GM13977 (cell line): ENCODE measurements around the gene NUP205.
"Not testable (repeated sequence)": the region's sequence is repeated elsewhere in the genome, so short reads cannot be mapped to it uniquely, and the experiment has no call there.

Source experiments
- DNase-seq: peaks from one replicate; pipeline ENCODE4 v3.0.0; 2012; ENCODE audit warnings: low spot score
- in situ Hi-C: fragments of 300-500 bp; cut with MboI; formaldehyde crosslinking; loops from one replicate; pipeline ENCODE4 v1.12.0; 2022; ENCODE audit warnings: low sequenced_read_pairs, low pct_unique_long_range_greater_than_20kb, mixed read lengths, inconsistent platforms; ENCODE audit not compliant: unreplicated experiment
- TF ChIP-seq, protein P1 (sequence below): IDR thresholded peaks from 2 replicates; pipeline ENCODE4 v1.5.1; 2012; ENCODE audit warnings: mild to moderate bottlenecking, control low read depth; ENCODE audit not compliant: insufficient read depth; ENCODE audit errors: extremely low read depth, missing control alignments

NUP205 gene

DNA sequence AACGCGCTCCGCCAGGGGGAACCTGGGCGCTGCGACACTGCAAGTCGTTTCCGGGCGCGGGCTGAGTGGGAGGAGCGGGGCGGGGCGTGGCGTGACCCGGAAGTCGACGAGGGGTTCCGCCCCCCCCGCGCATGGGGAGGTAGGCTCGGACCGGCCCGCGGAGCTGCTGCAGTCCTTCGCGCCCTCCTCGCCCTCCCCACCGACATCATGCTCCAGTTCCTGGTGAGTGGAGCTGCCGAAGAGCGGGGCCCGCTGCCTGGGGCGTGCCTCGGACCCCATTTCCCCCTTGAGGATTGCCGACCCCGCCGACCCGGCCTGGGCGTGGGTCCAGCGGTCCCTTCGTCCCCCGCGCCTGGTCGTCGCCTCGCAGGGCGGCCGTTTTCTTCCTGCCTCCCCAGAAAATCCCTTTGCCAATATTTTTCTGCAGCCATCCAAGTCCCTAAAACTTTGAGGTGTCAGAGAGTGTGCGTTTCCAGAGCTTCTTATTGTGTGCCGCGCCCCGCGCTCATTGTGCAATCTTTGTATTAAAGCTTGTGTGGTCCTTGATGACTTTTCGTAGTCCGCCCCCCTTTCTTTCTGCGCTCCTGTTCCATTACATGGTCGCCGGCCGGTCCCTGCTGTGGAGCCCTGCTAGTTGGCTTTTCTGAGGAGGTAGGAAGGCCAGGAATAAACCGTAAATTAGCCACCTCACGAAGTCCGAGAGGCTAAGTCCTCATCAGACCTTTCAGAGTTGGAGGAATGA is 104.8 kb downstream of the NUP205 start, which contains the start of gene STMP1:
STMP1 (plus strand) TSS at position 142 of the 742 bp plus-strand sequence.
- in situ Hi-C loops, result no loop called here
- TF ChIP-seq, protein P1, sequence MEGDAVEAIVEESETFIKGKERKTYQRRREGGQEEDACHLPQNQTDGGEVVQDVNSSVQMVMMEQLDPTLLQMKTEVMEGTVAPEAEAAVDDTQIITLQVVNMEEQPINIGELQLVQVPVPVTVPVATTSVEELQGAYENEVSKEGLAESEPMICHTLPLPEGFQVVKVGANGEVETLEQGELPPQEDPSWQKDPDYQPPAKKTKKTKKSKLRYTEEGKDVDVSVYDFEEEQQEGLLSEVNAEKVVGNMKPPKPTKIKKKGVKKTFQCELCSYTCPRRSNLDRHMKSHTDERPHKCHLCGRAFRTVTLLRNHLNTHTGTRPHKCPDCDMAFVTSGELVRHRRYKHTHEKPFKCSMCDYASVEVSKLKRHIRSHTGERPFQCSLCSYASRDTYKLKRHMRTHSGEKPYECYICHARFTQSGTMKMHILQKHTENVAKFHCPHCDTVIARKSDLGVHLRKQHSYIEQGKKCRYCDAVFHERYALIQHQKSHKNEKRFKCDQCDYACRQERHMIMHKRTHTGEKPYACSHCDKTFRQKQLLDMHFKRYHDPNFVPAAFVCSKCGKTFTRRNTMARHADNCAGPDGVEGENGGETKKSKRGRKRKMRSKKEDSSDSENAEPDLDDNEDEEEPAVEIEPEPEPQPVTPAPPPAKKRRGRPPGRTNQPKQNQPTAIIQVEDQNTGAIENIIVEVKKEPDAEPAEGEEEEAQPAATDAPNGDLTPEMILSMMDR, result peak; percentile 70
- DNase-seq, result peak; percentile 95

DNA sequence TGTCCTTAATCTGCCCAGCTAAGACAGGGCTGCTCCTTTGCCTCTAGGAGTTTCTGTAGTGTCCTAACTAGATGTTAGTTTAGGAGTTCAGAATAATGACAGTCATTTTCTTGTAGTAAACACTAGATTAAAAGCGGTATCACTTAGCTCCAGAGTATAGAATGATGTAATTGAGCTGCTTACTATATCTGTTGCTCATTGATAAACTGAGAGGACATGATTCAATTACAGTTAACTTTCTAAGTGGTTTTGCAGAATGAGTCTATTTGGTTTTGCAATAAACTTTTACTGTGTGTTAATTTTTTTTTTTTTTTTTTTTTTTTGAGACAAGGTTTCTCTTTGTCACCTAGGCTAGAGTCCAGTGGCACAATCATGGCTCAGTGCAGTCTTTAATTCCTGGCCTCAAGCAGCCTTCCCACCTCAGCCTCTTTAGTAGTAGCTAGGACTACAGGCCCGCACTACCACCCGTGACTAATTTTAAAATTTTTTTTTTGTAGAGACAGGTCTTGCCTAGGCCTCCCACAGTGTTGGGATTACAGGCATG is 106.4 kb downstream of the NUP205 start:
- TF ChIP-seq, protein P1, result no peak
- in situ Hi-C loops, result no loop called here

DNA sequence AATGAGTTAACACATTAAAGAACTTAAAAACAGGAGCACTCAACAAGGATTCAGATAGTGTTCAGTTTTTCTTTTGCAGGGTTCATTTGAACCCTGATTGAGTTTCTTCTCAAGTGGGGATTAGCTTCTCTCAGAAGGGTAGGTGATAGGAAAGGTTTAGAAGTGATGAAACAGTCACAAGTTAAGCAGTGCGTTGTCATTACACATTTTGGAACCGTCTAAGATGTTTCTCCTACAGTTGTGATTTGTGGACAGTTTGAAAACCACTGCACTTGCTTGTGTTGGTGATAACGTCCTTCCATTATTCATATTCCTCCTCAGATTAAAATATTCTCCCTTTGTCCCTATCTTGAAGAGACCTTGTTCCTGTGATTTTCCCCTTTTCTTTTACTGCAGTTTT is 107.3 kb downstream of the NUP205 start:
- in situ Hi-C loops, result no loop called here
- TF ChIP-seq, protein P1, result no peak
- no peak for DNase-seq

More for the DNA sequence above, 106.4 kb downstream of the NUP205 start:
- no peak for DNase-seq

DNA sequence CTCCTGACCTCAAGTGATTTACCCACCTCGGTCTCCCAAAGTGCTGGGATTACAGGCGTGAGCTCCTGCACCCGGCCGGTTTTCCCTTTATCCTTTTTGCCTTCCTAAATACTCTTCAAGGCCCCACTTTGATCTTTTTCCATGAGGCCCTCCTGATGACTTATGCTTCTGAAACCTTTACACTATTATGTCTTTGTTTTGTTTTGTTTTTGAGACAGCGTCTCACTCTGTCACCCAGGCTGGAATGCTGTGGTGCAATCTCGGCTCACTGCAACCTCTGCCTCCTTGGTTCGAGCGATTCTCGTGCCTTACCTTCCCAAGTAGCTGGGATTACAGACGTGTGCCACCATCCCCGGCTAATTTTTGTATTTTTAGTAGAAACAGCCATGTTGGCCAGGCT is 108.4 kb downstream of the NUP205 start:
- in situ Hi-C loops, result no loop called here
- DNase-seq, result no peak
- TF ChIP-seq, protein P1, result no peak

DNA sequence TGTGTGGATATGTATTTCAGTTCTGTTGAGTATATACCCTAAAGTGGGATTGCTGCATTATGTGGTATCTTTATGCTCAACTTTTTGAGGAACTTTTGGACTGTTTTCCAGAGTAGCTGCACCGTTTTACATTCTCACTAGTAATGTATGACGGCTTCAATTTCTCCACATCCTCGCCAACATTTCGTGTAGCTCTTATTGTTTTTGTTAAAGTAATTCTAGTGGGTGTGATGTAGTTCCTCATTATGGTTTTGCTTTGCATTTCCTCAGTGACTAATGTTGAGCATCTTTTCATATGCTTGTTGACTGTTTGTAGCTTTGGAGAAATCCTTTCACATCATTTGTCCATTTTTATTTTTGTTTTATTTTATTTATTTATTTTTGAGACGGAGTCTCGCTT is 109.1 kb downstream of the NUP205 start:
- TF ChIP-seq, protein P1, result no peak
- no peak for DNase-seq

DNA sequence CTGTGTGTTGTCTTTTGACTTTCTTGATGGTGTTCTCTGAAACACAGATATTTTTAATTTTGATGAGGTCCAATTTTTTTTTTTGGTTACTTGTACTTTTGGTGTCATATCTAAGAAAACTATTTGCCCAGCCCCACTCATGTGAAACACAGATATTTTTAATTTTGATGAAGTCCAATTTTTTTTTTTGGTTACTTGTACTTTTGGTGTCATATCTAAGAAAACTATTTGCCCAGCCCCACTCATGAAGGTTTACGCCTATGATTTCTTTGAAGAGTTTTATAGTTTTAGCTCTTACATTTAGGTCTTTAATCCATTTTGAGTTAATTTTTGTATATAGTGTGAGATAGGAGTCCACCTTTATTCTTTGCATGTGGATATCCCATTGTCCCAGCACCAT is 109.9 kb downstream of the NUP205 start:
- DNase-seq, in situ Hi-C loops: not testable (repeated sequence)

More for the DNA sequence above, 109.1 kb downstream of the NUP205 start:
- in situ Hi-C loops, result no loop called here

DNA sequence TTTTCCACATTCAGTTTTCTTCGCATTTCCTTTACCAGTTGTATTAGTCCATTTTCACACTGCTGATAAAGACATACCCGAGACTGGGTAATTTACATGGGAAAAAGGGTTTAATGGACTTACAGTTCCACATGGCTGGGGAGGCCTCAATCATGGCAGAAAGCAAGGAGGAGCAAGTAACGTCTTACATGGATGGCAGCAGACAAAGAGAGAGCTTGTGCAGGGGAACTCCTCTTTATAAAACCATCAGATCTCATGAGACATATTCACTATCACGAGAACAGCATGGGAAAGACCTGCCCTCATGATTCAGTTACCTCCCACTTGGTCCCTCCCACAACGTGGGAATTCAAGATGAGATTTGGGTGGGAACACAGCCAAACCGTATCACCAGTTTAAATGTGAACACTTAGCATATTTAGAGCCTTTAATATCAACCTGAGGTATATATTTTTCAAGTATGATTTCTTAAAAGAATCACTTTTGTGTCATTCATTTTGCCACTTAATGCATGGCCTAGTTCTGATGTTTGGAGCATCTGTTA is 111.2 kb downstream of the NUP205 start:
- DNase-seq, in situ Hi-C loops: not testable (repeated sequence)
